ENCODE measurements around the gene ETS1.

ETS1 gene

DNA sequence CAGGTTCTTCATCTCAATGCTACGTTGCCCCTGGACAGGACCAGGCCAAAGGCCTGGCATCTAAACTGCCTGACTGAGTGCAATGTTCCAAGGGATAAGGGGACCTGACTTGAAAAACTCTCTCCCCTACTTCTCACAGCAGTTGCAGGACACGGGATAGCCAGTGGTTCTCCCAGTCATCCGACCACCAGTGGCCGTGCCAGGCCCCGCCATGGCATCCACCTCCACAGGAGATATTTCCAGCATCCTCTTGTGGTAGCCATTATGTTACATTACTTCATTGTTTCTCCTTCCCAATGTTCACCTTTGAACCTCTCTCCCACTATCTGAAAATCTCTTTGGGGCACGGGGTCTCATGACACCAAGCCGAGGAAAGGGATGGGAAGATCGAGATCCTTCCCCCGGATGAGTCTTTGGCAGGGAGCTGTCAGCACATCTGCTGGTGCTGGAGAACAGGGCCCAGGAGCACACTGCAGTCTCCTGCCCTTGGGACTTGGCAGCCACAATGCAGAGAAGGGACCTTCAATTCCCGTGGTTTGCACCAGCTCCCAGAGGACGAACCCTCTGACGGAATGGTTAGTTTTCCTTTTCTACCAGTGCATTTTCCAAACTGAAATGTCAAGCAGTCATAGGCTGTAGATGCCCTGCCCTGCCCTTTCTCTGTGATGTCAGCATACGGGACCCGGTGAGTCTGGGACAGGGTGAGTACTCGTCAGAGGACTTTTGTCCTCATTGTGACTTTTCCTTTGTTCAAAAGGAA lies 121.2 kb downstream of the ETS1 start:
- peaks cover 76% of the 10 kb centered on the region for H3K36me3 Mint-ChIP-seq (ENCODE audit: low read depth)
- H3K27ac Mint-ChIP-seq: no peak overlapping the region
- H3K27me3 Mint-ChIP-seq (ENCODE audit: low read depth, poor library complexity): peaks cover 4% of the 10 kb centered on the region
- TF ChIP-seq, protein P1, sequence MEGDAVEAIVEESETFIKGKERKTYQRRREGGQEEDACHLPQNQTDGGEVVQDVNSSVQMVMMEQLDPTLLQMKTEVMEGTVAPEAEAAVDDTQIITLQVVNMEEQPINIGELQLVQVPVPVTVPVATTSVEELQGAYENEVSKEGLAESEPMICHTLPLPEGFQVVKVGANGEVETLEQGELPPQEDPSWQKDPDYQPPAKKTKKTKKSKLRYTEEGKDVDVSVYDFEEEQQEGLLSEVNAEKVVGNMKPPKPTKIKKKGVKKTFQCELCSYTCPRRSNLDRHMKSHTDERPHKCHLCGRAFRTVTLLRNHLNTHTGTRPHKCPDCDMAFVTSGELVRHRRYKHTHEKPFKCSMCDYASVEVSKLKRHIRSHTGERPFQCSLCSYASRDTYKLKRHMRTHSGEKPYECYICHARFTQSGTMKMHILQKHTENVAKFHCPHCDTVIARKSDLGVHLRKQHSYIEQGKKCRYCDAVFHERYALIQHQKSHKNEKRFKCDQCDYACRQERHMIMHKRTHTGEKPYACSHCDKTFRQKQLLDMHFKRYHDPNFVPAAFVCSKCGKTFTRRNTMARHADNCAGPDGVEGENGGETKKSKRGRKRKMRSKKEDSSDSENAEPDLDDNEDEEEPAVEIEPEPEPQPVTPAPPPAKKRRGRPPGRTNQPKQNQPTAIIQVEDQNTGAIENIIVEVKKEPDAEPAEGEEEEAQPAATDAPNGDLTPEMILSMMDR (IDR thresholded peaks at IDR 0.05): no peak
- H3K4me1 Mint-ChIP-seq: peaks cover 57% of the 10 kb centered on the region
- no peak for DNase-seq
- no peak overlapping the region for H3K4me3 Mint-ChIP-seq
- no peaks in the 10 kb centered on the region for H3K9me3 Mint-ChIP-seq

GRCh38 chr11:128465531-128465930 lies 121.8 kb downstream of the ETS1 start:
- no peaks in the 10 kb centered on the region for H3K9me3 Mint-ChIP-seq
- TF ChIP-seq, protein P1 (IDR thresholded peaks at IDR 0.05): no peak
- H3K27me3 Mint-ChIP-seq (ENCODE audit: low read depth, poor library complexity): no peaks in the 10 kb centered on the region
- peaks cover 77% of the 10 kb centered on the region for H3K36me3 Mint-ChIP-seq (ENCODE audit: low read depth)
- DNase-seq: no peak
- H3K27ac Mint-ChIP-seq: no peak overlapping the region
- peaks cover 59% of the 10 kb centered on the region for H3K4me1 Mint-ChIP-seq
- no peak overlapping the region for H3K4me3 Mint-ChIP-seq

DNA sequence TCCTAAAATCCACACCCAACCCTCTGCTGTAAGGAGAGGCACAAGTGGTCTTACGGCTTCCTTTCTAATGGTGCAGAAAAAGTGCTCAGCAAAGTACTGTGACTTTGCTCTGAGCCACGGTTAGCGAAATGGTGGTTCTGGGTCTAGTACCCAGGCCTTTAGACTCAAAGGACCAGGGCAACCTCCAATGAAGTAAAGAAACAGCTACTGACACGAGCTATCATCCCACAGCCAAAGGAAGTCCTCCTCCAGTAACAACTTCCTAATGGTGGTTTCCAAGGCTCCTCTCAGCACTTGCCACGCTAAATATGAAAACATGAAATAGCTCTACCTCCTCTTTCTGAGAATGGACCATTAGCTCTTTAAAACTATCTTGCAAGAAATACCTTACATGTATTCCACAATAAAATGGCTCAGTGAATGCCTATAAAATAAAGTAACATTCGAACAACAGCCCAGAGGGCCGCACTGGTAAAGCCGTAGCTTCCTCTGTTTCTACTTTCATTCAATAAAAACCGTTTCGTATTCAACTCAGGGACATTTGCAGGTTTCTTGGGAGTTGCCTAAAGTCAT lies 122.4 kb downstream of the ETS1 start:
- Mint-ChIP-seq H3K9me3 (no peaks in the 10 kb centered on the region), H3K27me3 (ENCODE audit: low read depth, poor library complexity) (no peaks in the 10 kb centered on the region), H3K4me1 (peaks cover 59% of the 10 kb centered on the region), H3K4me3 (no peak overlapping the region), H3K36me3 (ENCODE audit: low read depth) (peaks cover 77% of the 10 kb centered on the region), H3K27ac (peak overlapping the region; percentile 6)
- TF ChIP-seq, protein P1 (IDR thresholded peaks at IDR 0.05): no peak
- no peak for DNase-seq

DNA sequence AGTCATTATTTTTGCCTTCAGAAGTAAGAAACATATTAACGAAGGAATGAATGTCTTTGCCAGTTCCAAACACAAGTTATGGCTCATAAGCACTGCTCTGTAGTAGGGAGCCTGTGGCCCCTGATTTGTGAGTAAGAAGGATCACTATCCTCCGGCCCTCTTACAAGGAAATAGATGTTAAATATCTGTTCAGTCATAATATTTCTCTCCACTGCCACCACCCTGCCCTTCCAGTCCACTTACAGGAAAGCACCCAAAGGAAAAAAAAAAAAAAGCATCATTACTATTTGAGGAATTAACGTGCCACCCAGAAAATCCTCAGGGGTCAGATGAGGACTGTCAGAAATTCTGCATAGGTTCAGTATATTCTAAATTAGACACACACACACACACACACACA lies 123.4 kb downstream of the ETS1 start:
- Mint-ChIP-seq H3K9me3 (no peaks in the 10 kb centered on the region), H3K27ac (no peak overlapping the region), H3K36me3 (ENCODE audit: low read depth) (peaks cover 78% of the 10 kb centered on the region), H3K4me3 (no peak overlapping the region), H3K27me3 (ENCODE audit: low read depth, poor library complexity) (no peaks in the 10 kb centered on the region), H3K4me1 (peaks cover 59% of the 10 kb centered on the region)
- DNase-seq: no peak
- TF ChIP-seq, protein P1 (IDR thresholded peaks at IDR 0.05): no peak

DNA sequence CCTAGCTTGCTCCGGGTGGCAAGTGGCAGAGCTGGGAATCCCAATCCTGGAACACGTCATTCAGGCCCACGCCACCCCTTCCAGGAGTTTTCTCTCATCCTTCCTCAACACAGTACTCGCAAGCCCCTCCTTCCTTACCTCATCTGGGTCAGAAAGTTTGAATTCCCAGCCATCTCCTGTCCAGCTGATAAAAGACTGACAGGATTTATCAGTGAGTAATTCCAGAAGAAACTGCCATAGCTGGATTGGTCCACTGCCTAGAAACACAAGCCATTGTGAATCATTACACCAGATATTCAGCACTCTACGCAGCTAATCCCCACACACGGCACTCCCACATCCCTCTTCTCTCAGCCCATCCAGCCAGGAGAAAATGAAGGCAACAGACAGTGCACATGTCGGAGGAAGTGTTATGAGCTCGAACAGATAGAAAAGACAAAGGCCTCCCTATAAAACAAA lies 124.0 kb downstream of the ETS1 start:
- peak overlapping the region; percentile 43 for H3K4me3 Mint-ChIP-seq
- H3K36me3 Mint-ChIP-seq (ENCODE audit: low read depth): peaks cover 78% of the 10 kb centered on the region
- peaks cover 56% of the 10 kb centered on the region for H3K4me1 Mint-ChIP-seq
- no peak for DNase-seq
- no peaks in the 10 kb centered on the region for H3K9me3 Mint-ChIP-seq
- H3K27me3 Mint-ChIP-seq (ENCODE audit: low read depth, poor library complexity): no peaks in the 10 kb centered on the region
- H3K27ac Mint-ChIP-seq: peak overlapping the region; percentile 87
- TF ChIP-seq, protein P1 (IDR thresholded peaks at IDR 0.05): no peak

Measured in nephron progenitor cell (in vitro differentiated cells).